DMS79 treated with DMSO at 0.1 percent for 48 hours (cell line): Measurements from ENCODE around the gene GOLGA1.
"Not testable (repeated sequence)": the region's sequence is repeated elsewhere in the genome, so short reads cannot be mapped to it uniquely, and the experiment has no call there.

Experiments used
- DNase-seq: peaks from one replicate; lab custom pipeline; 2025; lab: John Stamatoyannopoulos, UW

GOLGA1 gene

DNA sequence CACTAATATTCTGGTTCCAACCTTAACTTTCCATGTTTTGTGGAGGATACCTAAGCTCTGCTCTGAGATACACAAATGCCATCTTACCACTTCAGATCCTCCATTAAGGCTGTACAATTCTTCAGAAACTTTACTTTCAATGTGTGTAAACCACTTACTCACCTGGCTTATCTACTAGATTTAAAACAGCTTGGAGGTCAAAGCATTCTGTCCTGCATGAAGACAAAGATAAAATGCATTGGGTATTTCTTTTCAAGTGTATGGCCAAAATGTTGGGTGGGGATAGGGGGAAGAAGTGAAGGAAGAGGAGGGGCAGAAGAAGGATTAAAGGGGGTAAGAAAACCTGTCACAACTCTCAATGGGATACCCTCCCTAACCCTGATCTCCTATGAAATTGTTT, 939 bp downstream of the GOLGA1 start:
- DNase-seq: no peak

GRCh38 chr9:124934290-124934689, 6.6 kb downstream of the GOLGA1 start:
- no peak for DNase-seq

DNA sequence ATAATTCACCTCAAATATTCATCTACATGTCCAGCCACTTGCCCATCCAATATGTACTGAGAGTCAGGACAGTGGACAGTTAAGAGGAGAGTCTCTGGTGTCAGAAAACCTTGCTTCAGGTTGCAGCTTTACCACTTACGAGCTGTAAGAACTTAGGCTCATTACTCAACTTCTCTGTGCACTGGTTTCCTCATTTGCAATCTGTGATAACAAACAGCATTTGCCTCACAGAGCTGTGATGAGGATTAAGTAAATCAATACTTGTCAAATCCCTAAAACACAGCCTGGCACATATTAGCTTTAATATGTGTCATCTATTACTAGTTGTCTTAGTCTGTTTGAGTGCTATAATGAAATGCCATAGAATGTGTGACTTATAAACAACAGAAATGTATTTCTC, 8.6 kb downstream of the GOLGA1 start:
- DNase-seq: no peak

GRCh38 chr9:124929464-124929863, 11.4 kb downstream of the GOLGA1 start:
- no peak for DNase-seq

GRCh38 chr9:124928116-124928515, 12.8 kb downstream of the GOLGA1 start:
- no peak for DNase-seq

DNA sequence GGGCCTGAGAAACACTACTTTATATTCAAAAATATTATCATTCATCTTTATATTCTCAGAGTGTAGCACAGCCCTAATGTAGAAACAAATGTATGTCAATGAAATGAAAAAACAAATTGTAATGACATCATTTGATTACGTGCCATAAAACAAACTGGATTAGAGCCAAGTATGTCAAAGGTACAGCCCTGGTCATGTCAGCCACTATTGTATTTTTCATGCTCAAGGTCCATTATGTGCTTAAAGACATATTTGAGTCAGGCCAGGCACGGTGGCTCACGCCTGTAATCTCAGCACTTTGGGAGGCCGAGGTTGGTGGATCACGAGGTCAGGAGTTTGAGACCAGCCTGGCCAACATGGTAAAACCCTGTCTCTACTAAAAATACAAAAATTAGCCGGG, 20.5 kb downstream of the GOLGA1 start:
- DNase-seq: not testable (repeated sequence)

DNA sequence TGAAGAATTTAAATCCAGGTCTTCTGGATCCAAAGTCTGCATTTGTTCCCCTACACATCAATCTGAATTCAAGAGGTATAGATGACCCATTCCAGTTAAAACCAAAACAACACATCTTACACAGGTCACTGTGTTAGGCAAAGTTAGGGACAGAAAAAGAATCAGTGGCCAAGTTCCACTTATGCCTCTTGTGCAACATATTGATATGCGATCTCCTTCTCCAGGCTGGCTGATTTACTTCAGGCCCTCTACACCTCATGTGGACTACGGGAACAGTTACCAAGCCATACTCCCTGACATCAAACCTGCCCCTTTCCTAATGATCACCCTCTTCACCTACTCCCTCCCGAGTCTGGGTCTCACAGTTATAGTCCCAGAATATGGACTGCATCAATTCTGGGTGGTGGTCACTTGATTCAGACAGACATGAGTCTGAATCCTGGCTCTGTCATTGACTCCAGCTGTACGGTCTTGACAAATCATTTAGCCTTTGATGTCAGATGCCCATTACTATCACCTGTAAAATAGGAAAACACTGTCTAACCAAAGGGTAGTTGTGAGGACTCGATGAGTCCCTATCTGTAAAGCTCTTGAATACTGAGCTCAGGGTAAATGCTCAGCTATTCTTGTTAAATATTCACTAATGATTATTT, 26.0 kb downstream of the GOLGA1 start:
- DNase-seq: no peak

DNA sequence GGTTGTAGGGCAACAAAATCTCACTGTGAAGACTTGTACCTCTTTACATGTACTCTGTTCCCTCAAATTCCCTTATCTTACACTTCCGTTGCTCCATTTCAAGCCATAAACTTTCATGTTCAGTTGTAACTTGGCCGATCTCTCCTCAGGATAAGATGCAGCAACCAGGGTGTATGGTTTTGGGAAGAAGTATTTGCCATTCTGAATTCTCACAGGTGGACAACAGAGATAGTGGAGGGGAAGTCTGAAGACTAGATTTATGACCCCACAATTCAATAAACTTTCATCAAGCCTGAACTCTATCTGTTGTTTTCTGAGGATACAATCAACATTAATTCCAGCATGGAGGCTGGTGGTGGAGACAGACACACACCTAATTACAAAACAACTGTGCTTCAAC, 27.5 kb downstream of the GOLGA1 start:
- no peak for DNase-seq

DNA sequence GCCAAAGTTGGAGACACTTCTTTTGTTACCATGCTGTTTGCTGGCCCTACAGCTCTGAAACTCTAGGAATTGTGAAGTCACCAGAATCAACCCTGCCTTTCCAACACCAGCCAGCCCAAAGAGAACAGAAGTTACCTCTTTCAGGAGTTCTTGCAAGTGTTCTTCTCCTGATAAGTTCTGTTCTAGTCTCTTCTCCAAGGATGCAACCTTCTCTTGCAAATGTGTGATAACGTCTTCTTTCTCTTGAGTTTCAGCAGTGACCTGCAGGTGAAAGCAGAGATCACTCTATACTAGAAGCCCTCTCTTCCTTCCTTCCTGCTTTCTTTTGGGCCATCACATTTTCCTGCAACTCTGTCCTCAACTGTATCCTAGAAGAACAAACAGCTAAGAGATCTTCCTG, 29.1 kb downstream of the GOLGA1 start:
- no peak for DNase-seq

DNA sequence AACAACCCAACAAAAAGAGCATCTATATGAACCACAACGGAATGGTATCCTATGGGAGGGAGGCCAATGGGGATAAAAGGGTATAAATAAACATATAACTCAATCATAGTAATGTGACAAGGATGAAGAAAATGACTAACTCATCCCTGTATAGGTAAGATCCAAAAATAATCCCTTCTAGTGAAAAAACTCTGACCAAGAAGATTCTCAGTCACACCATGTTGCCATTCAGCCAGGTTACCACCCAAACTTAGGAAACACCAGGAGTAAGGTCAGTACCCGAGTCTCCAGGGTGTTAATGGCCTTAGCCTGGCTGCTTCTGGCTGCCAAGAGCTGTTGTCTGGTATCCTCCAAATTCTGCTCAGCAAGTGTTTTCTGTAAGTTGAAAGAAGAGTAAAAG, 32.8 kb downstream of the GOLGA1 start:
- no peak for DNase-seq

GRCh38 chr9:124906966-124907365, 33.9 kb downstream of the GOLGA1 start:
- DNase-seq: no peak

DNA sequence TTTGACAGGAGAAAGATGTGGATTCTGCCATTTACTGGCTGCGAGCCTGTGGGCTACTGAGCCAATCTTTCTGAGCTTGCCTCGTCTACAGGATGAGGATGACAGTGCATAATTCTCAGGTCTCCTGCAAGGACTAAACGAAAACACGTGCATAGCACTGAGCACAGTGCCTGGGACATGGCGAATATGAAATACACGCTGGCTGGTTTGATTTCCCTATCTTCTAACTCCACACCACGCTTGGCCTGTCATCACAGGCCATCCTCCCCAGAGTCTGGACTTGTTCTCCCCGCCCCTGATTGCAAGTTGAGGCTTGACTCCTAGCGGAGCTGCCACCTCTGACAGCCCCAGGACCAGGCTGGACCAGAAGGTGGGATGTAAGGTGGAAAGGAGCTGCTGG, 41.0 kb downstream of the GOLGA1 start:
- DNase-seq: no peak

DNA sequence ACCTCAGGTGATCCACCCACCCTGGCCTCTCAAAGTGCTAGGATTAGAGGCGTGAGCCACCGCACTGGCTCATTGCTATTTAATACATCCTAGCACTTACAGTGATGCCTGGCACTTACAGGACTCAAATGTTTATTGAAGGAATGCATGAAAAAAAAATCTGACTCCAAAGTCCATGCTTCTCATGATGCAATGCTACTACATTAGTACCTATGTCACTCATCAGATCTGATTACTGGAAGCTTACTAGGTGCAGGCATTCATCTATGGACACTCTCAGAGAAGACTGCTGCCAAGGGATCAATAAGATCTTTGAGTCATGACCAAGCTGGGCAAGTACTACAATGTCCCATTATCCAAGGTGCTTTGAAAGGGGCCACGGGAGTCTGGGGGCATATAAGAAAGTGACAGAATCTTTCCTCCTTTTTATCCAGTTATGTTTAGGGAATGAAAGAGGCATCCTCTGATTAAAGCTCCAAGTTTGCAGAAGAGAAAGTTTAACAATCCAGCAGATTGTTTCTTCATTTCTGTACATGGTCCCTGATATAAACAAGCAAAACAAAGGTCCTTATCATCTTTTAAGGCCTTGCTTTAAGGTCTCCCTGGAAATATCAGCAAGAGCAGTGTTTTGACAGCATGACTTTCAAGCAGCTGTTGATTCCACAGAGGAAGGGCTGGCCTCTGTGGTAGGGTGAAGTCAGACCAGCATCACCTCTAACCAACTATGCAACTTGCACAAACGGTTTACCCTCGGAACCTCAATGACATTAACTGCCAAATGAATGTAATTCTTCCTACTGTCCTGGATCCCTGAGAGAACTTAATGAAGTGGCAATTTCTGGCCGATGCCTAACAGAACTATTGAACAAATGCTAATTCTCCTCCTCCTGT, 43.1 kb downstream of the GOLGA1 start:
- no peak for DNase-seq

DNA sequence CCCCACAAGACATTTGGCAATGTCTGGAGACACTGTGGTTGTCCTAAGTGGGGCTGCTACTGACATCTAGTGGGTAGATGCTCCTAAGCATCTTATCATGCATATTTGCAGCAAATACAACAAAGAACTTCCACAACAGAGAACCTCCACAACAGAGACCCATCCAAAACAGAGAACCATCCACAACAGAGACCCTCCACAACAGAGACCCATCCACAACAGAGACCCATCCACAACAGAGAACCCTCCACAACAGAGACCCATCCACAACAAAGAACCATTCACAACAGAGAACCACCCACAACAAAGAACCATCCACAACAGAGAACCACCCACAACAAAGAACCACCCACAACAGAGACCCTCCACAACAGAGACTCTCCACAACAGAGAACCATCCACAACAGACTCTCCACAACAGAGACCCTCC, 46.1 kb downstream of the GOLGA1 start:
- DNase-seq: peak; percentile 3

- DNase-seq: no peak
These were observed 46.7 kb downstream of the GOLGA1 start for GRCh38 chr9:124894035-124894740.

DNA sequence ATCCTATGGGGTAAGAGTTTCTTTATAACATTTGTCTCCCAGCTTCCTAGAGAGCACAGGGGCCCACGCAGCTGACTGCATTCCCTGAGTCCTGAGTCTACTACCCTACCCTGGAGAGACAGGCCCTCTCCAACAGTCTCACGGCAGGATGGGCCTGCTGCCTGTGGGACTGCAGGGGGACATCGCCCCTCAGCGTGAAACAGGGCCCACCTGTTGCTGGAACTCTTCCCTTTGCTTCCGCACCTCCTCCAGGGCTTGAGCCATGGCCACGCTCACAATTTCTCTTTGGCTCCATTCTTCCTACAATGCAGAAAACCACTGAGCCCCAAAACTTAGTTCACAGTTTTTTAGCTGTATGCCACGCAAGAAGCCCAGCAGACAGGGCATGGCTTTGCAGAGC, 50.7 kb downstream of the GOLGA1 start:
- DNase-seq: no peak

DNA sequence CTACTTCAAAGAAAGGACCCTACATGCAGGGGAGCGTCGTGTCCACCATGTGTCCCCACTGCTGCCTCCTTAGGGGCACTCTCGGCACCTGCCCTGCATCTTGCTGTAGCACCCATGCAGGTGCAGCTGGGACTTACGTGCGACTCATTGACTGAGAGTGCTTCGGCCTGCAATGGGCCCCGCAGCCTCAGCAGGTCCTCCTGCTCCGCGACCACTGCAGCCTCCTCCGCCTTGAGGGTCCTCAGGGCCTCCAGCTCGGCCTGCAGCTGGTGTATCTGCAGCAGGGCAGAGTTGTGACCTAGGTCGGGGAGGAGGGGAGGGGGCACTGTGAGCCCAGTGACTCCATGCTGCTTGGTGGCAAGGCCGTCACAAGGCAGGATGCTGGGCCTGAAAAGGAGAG, 51.9 kb downstream of the GOLGA1 start:
- no peak for DNase-seq

DNA sequence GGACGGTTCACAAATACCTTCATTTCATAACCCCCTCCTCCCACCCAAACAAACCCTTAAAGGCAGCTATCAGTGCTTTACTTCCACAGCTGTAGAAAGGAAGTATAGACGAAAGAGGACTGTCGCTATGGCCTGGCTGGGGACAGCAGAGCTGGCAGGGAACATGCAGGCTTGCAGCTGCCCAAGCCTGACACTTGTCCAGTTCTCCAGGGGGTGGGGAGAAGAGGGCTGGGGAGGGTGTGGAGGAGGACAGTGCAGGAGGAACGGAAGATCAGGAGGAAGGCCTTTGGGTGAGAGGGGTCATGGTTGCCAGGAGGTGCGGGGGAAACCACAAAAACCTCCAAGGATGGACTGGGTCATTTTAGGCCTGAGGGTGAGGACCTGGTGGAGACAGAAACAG, 53.1 kb downstream of the GOLGA1 start:
- no peak for DNase-seq

DNA sequence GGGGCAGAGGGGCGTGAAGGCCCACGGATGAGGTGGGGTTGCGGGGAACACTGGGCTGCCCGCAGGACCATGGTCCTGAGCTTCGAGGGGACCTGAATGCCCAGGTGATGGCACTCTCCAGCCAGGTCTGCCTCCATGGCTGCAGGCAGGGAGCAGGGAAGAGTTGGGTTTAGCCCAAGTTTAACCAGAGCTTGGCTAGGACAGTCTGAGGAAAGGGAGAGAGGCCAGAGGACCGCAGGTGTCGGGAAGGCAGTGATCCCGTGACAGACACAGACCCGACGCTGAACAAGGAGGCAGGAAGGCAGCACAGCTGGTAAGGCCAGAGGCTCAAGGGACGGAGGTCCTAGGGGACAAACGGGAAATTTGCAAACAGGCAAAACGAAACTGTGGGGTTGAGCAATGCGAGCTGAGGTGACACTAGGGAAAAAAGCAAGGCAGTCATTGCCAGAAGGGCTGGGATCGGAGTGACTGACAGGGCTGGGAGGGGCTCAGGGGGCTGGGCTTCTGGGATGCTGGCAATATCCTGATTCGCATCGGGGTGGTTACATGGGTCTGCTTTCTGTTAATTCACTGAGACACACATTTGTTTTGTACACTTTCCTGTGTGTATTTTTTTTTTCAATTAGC, 53.9 kb downstream of the GOLGA1 start:
- DNase-seq: no peak

- no peak for DNase-seq
These were observed 54.4 kb downstream of the GOLGA1 start for GRCh38 chr9:124886461-124886860.

DNA sequence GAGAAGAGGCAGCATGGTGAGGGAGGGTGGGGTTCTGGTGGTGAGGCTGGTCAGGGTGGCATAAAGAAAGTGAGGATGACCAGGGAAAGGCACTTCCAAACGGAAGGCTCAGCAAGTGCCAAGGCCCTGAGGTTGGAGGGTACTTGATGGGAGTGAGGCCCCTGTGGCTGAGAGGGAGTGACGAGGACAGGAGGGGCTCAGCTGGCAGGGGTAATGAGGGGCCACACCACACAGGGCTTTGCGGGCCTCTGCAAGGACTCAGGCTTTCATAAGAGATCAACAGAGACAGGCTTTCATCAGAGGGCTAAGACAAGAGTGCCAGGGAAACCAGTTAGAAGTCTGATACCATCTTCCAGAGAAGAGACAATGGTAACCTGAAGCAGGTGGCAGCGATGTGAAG, 55.3 kb downstream of the GOLGA1 start:
- DNase-seq: no peak

- DNase-seq: no peak
These were observed 56.5 kb downstream of the GOLGA1 start for GRCh38 chr9:124884376-124884775.
